Stimulated activated CD4-positive, alpha-beta T cell treated with anti-CD3 and anti-CD28 coated beads, TNF-alpha, amount 100 ng/mL, for 1 hour (primary cell): ENCODE results near the gene ADORA1.

Experiments
- DNase-seq, 3 donors: peaks; one replicate each; pipeline ENCODE4 v3.0.0-alpha.2; 2020; ENCODE audit warnings: low read depth in 3 of 3, low spot score in 1 of 3

Gene ADORA1

DNA sequence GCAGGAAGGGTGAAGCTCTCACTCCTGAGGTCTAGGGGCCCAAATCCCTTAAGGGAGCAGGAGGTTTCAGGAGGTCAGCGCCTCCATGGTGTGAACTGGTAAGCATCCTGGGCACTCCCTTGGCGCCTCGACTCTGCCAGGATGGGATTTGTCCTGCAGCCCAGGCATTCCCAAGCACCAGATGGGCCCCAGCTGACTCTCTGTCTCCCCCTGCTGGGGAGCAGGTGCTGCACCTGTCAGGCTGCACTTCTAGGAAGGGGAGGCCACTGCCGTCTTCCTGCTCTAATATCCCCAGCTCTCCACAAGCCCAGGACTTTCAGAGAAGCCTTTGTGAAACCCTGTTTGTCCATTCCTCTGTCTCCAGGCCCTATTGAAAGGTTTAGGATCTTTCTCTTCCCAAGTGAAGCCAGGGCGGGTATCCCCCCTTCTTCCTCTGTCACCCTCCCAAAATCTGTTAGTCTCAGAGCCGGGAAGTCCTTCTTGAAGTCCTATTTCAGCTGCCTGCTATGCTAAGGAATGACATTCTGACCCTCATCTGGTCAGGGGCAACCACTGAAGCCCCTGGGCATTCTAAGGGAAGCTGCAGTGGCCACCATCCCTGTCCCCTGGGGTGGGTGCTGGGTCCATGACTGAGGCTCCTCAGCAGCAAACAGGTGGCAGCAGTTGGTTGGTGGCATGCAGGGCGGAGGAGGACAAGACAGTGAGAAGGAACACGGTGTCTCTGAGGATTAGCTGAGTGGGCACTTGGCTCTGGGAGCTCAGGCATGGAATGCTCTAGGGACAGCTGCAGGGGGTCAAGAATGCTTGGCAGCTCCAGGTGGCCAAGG is 44.9 kb downstream of the ADORA1 start:
- DNase-seq: peak in 1 of 3 donors; percentile 12

- DNase-seq: no peak
These were observed 45.6 kb downstream of the ADORA1 start for GRCh38 chr1:203173011-203173555.

GRCh38 chr1:203173566-203173965 is 46.0 kb downstream of the ADORA1 start:
- no peak for DNase-seq

- no peak for DNase-seq
These were observed 46.9 kb downstream of the ADORA1 start for GRCh38 chr1:203174324-203174985.

DNA sequence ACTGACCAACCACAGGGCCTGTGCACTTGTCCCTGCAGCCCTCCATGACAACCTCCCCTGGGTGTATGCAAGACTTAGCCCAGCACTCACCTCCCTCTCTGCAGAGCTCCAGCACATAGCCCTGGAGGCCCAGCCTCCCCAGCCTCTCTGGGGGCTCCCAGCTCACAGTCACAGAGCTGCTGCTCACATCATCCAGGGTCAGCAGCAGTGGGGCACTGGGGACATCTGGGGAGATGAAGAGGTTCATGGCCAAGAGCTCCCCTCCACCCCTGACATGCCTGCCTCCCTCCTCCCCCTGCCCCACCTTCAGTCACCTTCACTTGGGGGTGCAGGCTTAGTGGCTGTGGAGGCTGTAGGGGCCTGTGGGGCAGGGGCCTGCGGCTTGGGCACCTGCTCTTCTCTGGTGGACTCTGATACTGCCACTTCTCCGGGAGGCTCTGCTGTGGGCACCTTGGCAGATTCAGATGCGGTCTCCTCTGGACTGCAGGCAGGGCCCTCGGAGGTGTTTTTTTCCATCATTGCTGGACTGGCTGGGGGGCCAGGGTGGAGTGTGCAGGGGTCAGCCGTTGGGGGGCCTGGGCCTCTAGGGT is 47.8 kb downstream of the ADORA1 start, which contains the start of gene MYBPH:
MYBPH (minus strand) TSS at position 590 of the 590 bp plus-strand sequence; CDS start at position 519, 71 bp downstream.
- DNase-seq: no peak

DNA sequence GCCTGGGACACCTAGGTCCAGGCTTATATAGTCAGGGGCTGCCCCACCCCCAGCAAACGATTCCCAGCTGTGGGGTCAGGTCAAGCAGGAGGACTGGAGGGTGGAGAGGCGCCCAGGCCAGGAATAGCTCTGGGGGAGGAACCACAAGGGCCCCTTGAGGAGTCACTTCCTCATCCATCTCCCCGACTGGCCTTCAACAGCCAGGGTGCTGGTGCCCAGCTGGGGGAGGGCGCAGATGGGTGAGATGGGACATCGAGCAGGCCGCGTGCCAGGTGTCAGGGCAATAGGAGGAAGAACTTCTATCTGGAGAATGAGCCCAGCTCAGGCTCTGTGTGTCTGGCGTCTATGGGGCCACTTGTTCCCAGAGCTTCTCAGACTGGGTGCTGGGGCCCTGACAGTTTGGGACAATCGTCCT is 48.3 kb downstream of the ADORA1 start:
- DNase-seq: no peak

GRCh38 chr1:203176273-203177035 is 48.9 kb downstream of the ADORA1 start:
- no peak for DNase-seq

GRCh38 chr1:203177036-203177405 is 49.5 kb downstream of the ADORA1 start:
- DNase-seq: no peak

GRCh38 chr1:203177470-203178039 is 50.0 kb downstream of the ADORA1 start:
- DNase-seq: no peak

DNA sequence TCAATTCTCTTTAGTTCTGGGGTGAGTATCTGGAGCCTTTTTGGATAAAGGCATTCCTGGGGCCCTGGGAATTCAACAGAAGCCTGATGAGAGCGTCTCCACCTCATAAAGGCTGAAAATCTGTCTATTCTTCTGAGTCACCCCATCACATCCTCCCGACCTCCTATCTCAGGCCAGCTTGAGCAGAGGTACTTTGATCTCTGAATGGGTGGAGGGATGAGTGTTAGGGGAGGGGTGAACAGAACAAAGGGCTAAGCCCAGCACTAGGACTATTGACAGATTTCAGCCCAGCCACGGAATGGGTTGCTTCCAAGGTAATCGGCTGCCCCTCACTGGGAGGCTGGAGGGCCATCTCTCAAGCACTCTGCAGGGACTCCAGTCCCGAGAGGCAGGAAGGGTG is 50.6 kb downstream of the ADORA1 start:
- no peak for DNase-seq

DNA sequence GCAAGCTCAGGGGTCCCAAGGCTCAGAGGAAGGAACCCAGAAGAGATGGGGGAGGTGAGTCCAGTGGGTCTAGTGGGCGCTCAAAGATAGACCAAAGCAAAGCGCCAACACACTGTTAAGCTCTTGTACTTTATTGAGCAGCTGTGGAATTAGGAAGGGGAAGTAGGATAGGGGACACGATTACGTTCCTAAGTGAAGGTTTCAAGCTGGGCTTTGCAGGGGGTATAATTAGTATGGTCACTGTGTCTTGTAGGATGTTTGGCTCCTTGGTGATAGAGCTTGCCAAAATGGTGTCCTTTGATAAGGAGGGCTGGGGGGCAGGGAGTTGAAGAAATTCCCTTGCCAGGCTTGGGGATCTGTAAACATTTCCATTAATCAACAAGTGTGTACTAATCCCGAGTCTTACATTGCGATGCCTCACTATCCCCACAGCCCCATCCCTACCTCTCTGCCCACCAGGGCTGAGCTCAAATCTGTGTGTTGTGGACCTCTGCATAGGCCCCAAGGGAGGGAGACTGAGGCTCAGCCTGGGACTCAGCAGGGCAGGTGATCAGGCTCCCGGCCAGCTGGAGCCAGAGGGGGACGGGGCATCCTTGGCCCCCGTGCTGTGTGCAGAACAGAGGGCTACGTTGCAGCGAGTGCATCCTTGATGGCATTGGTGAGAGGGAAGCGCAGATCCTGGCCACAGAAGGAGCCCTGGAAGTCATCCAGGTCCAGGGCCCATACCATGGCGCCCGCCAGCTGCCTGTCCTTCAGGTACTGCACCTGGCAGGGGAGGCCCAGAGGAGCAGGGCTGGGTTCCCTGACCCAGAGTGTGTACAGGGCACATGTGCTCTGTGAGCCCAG is 51.5 kb downstream of the ADORA1 start:
- no peak for DNase-seq

- DNase-seq: no peak
These were observed 52.1 kb downstream of the ADORA1 start for GRCh38 chr1:203179667-203180005.

DNA sequence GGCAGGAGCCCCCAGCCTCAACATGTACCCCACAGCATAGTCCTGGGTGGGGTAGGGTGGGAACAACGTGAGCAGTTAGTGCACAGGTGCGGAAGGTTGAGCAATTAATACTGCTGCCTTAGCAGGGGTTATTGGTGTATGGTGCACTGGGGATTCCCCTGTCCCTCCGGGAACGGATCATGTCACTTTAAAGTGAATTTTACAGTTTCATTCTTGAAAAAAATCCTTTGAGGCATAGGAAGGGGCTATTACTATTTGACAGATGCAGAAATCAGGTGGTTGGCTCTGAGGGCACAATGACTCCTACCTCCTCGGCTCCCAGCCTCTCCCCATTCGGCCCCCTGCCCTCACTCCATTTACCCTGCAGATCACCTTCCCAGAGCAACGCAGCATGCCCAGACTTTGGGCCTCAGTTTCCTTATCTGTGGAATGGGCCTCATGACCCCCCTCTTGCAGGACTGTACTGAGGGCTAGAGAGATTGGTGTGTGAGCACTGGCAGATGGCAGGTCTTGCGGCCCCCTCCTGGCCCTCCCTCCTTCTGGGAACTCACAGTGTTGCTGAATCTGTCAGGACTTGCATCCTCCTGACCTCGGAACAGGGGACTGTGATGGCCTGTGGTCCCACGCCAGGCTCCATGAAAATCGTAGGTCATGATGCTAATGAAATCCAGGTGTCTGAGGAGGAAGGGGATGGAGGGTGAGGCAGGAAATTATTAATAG is 53.2 kb downstream of the ADORA1 start:
- no peak for DNase-seq

- no peak for DNase-seq
These were observed 54.3 kb downstream of the ADORA1 start for GRCh38 chr1:203181586-203182386.

GRCh38 chr1:203182387-203182953 is 54.9 kb downstream of the ADORA1 start:
- no peak for DNase-seq

DNA sequence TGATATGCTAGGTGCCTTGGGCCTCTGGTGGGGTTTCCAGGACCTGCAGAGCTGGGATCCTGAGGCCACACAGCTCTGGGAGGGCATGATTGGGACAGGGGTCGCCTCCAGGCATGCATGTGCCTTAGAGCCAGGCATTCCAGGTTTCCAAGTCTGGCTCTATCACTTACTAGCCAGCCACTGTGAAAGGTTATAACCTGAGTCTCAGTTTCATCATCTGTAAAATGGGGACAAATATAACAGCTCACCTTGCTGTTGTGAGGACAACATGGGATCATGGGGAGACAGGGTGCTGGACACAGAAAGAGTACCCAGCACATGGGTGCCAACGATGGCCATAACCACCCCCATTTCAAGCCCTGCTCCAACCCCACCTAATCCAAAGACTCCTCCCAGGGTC is 56.3 kb downstream of the ADORA1 start:
- DNase-seq: no peak

GRCh38 chr1:203184467-203184866 is 56.9 kb downstream of the ADORA1 start:
- DNase-seq: no peak

DNA sequence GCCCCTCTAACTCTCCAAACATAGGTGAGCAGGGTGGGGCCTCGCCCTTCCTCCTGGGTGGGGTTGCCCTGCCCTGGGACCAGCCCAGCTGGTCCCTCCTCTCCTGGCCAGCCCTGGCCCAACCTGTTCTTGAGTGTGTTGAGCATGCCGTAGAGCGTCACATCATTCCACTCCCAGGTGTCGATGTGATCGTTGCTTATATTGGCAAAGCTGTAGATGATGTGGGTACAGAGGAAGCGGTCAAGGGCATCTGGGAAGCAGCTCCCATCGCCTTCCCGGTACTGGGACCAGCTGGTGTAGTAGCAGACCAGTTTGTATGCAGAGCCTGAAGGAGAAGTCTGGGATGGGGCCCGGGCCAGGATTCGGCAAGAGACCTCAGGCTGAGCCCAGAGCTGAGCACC is 57.5 kb downstream of the ADORA1 start:
- DNase-seq: no peak
